Panc1 (cell line): ENCODE measurements around the gene VIM. TPM values are rescaled to one million over a fixed set of nuclear protein-coding genes. Genes with fewer than 3 reads are reported as not detected.

Experiments used
- ATAC-seq: fragments of 200-7000 bp; cut with Tn5 transposase; 2 replicates; pipeline ENCODE4 v1.9.1; 2020; ENCODE audit warnings: mild to moderate bottlenecking, moderate library complexity
- BruUV-seq: library from RNA; stranded (reverse); fragments of 400-500 nt; replicated peaks from 2 replicates; lab custom pipeline; 2021; lab: Mats Ljungman, UMichigan
- CTCF ChIA-PET: fragments of 300-600 bp; sonication (Branson Sonifier 250); formaldehyde crosslinking; loops from one replicate; lab custom pipeline; 2022; ENCODE audit warnings: antibody characterized with exemption; lab: Charles Lee
- POLR2A ChIA-PET: fragments of 300-600 bp; sonication (Branson Sonifier 250); formaldehyde crosslinking; loops from one replicate; lab custom pipeline; 2022; ENCODE audit warnings: antibody characterized with exemption; lab: Charles Lee
- DNase-seq: peaks from one replicate; pipeline ENCODE4 v3.0.0-alpha.2; 2010; ENCODE audit warnings: low read depth, low spot score
- H3K27ac ChIP-seq: 2 replicates; pipeline ENCODE4 v1.5.1; 2011; ENCODE audit warnings: mild to moderate bottlenecking, low read length, inconsistent platforms
- H3K27me3 ChIP-seq: fragments of 200-500 bp; sonication (Bioruptor generic); 2 replicates; pipeline ENCODE4 v1.6.0; 2014; ENCODE audit warnings: low read length, inconsistent platforms; ENCODE audit not compliant: control insufficient read depth, insufficient read depth
- H3K36me3 ChIP-seq: fragments of 200-500 bp; sonication (Bioruptor generic); 2 replicates; pipeline ENCODE4 v1.5.1; 2014; ENCODE audit warnings: inconsistent platforms, mild to moderate bottlenecking, low read length, moderate library complexity; ENCODE audit not compliant: control insufficient read depth, insufficient read depth
- H3K4me1 ChIP-seq: 2 replicates; pipeline ENCODE4 v1.5.1; 2011; ENCODE audit warnings: inconsistent platforms, mild to moderate bottlenecking, low read length, moderate library complexity; ENCODE audit not compliant: control insufficient read depth, insufficient read depth
- H3K4me3 ChIP-seq, 2 experiments: 2 replicates each; pipeline ENCODE4 v1.5.1; 2011 to 2012; ENCODE audit warnings: low read depth in 2 of 2, low read length in 2 of 2, mild to moderate bottlenecking in 2 of 2, inconsistent platforms in 1 of 2, moderate library complexity in 1 of 2
- H3K9me3 ChIP-seq: fragments of 200-500 bp; sonication (Bioruptor generic); 2 replicates; pipeline ENCODE4 v1.5.1; 2014; ENCODE audit warnings: low read depth, mild to moderate bottlenecking, inconsistent platforms, low read length, moderate library complexity; ENCODE audit not compliant: control insufficient read depth, insufficient read depth
- CTCF ChIP-seq: fragments of 450-650 bp; IDR thresholded peaks from 2 replicates; pipeline ENCODE4 v1.5.1; 2017; ENCODE audit warnings: mild to moderate bottlenecking
- POLR2AphosphoS5 ChIP-seq: IDR thresholded peaks from 2 replicates; pipeline ENCODE4 v1.6.1; 2012; ENCODE audit warnings: mild to moderate bottlenecking, low read depth, low read length, moderate library complexity
- SIN3A ChIP-seq: IDR thresholded peaks from 2 replicates; pipeline ENCODE4 v1.6.1; 2012; ENCODE audit warnings: low read depth, mild to moderate bottlenecking, low read length, moderate library complexity, borderline replicate concordance; ENCODE audit not compliant: insufficient read depth
- TCF7L2 ChIP-seq: IDR thresholded peaks from 2 replicates; pipeline ENCODE4 v1.6.1; 2011; ENCODE audit warnings: mild to moderate bottlenecking, low read depth, low read length, inconsistent platforms
- in situ Hi-C: cut with HindIII; loops from 2 replicates; pipeline ENCODE4 v1.10.0; 2016; ENCODE audit warnings: low sequenced_read_pairs, low pct_unique_long_range_greater_than_20kb
- intact Hi-C: fragments of 100-400 bp; cut with micrococcal nuclease; formaldehyde crosslinking; loops from one replicate; pipeline ENCODE4 v1.10.0; 2022; ENCODE audit not compliant: unreplicated experiment
- total RNA-seq: library from RNA; stranded (reverse); gene quantifications from one replicate; pipeline ENCODE4 v1.2.1, GENCODE V29; 2021; ENCODE audit not compliant: unreplicated experiment
- TF ChIP-seq, protein P1 (sequence below), 2 experiments: IDR thresholded peaks; 2 replicates each; pipeline ENCODE4 v1.6.1; 2011 to 2012; ENCODE audit warnings: low read depth in 2 of 2, control low read depth in 1 of 2, low read length in 1 of 2, mild to moderate bottlenecking in 1 of 2, moderate library complexity in 1 of 2; ENCODE audit not compliant: insufficient read depth in 1 of 2

VIM gene
- total RNA-seq, 1 experiment from 2014 or later: 3,436 TPM

- H3K4me3 ChIP-seq: no peak overlapping the region
- DNase-seq (no peak), ATAC-seq (no peak)
- H3K36me3 ChIP-seq: no peaks in the 10 kb centered on the region
- POLR2A ChIA-PET: no interaction called here
- no peaks in the 10 kb centered on the region for H3K27me3 ChIP-seq
- intact Hi-C loops (no loop called here), in situ Hi-C loops (no loop called here)
- H3K4me1 ChIP-seq: no peaks in the 10 kb centered on the region; the same call in 1 of the 2 replicates
- CTCF ChIA-PET: no interaction called here
- TF ChIP-seq, protein P1, sequence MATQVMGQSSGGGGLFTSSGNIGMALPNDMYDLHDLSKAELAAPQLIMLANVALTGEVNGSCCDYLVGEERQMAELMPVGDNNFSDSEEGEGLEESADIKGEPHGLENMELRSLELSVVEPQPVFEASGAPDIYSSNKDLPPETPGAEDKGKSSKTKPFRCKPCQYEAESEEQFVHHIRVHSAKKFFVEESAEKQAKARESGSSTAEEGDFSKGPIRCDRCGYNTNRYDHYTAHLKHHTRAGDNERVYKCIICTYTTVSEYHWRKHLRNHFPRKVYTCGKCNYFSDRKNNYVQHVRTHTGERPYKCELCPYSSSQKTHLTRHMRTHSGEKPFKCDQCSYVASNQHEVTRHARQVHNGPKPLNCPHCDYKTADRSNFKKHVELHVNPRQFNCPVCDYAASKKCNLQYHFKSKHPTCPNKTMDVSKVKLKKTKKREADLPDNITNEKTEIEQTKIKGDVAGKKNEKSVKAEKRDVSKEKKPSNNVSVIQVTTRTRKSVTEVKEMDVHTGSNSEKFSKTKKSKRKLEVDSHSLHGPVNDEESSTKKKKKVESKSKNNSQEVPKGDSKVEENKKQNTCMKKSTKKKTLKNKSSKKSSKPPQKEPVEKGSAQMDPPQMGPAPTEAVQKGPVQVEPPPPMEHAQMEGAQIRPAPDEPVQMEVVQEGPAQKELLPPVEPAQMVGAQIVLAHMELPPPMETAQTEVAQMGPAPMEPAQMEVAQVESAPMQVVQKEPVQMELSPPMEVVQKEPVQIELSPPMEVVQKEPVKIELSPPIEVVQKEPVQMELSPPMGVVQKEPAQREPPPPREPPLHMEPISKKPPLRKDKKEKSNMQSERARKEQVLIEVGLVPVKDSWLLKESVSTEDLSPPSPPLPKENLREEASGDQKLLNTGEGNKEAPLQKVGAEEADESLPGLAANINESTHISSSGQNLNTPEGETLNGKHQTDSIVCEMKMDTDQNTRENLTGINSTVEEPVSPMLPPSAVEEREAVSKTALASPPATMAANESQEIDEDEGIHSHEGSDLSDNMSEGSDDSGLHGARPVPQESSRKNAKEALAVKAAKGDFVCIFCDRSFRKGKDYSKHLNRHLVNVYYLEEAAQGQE (IDR thresholded peaks at IDR 0.05; ENCODE audit: insufficient read depth in 1 of 2, low read depth in 2 of 2, low read length in 1 of 2): no peak
- TF ChIP-seq TCF7L2: no peak
- no peak for TF ChIP-seq SIN3A
- no peak for TF ChIP-seq CTCF
- TF ChIP-seq POLR2AphosphoS5: no peak
- H3K9me3 ChIP-seq: no peaks in the 10 kb centered on the region; the same call in 1 of the 2 replicates
- no TSS peak for BruUV-seq
- no peak overlapping the region for H3K27ac ChIP-seq
Measured at GRCh38 chr10:17247210-17247609, 19.2 kb downstream of the VIM start.

GRCh38 chr10:17248964-17249363 lies 20.9 kb downstream of the VIM start:
- no peak for ATAC-seq
- DNase-seq: no peak
- intact Hi-C loops: no loop called here
- H3K4me1 ChIP-seq: no peaks in the 10 kb centered on the region
- H3K36me3 ChIP-seq: no peaks in the 10 kb centered on the region
- H3K27ac ChIP-seq: 0 out of 2 replicates have a peak overlapping the region, but pooled peaks have one; percentile 39
- in situ Hi-C loops: no loop called here
- H3K27me3 ChIP-seq: no peaks in the 10 kb centered on the region
- no TSS peak for BruUV-seq
- TF ChIP-seq POLR2AphosphoS5 (no peak), TCF7L2 (no peak), SIN3A (no peak), CTCF (no peak)
- TF ChIP-seq, protein P1 (IDR thresholded peaks at IDR 0.05; ENCODE audit: insufficient read depth in 1 of 2, low read depth in 2 of 2, low read length in 1 of 2): no peak
- peaks cover under 1% of the 10 kb centered on the region; the same call in 1 of the 2 replicates for H3K9me3 ChIP-seq
- ChIA-PET POLR2A (no interaction called here), CTCF (no interaction called here)
- H3K4me3 ChIP-seq: no peak overlapping the region
